ENCODE results near the gene TRPM1. TPM values are rescaled to one million over a fixed set of nuclear protein-coding genes. Genes with fewer than 3 reads are reported as not detected.
A peak's percentile ranks its signal among the peaks of the same experiment; 100 is the strongest.

TRPM1 gene
- total RNA-seq, result under 0.01 TPM

GRCh38 chr15:31101262-31102038 is at the start of gene TRPM1:
Gene TRPM1 (minus strand): TSS chr15:31101725. CDS start chr15:31081355, 20,370 bp downstream.
- DNase-seq (ENCODE audit: low read depth in 2 of 3, low spot score in 2 of 3), result no peak

GRCh38 chr15:31150732-31151231 is 49.3 kb upstream of the TRPM1 start:
- DNase-seq (ENCODE audit: low read depth in 2 of 3, low spot score in 2 of 3), result no peak

DNA sequence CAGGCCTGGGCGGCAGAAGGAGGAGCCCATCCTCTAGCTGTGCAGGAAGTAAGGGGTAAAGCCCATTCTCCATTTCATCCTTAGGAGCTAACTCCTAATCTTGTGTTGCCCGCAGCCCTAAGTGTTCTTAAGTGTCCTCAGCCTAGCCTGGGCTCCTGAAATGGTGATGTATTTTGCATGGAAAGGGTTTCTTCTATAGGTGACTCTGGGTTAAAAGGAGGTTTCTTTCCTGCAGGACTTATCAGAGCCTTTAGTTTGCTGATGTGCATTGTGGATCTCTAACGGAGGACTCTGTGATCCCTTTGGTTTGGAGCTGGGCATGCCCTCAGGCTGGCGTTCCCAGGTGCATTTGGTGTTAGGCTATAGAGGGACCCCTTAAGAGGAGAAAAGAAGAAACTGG is 48.5 kb upstream of the TRPM1 start:
- DNase-seq (ENCODE audit: low read depth in 2 of 3, low spot score in 2 of 3), result no peak

GRCh38 chr15:31149088-31149505 is 47.6 kb upstream of the TRPM1 start:
- no peak for DNase-seq (ENCODE audit: low read depth in 2 of 3, low spot score in 2 of 3)

DNA sequence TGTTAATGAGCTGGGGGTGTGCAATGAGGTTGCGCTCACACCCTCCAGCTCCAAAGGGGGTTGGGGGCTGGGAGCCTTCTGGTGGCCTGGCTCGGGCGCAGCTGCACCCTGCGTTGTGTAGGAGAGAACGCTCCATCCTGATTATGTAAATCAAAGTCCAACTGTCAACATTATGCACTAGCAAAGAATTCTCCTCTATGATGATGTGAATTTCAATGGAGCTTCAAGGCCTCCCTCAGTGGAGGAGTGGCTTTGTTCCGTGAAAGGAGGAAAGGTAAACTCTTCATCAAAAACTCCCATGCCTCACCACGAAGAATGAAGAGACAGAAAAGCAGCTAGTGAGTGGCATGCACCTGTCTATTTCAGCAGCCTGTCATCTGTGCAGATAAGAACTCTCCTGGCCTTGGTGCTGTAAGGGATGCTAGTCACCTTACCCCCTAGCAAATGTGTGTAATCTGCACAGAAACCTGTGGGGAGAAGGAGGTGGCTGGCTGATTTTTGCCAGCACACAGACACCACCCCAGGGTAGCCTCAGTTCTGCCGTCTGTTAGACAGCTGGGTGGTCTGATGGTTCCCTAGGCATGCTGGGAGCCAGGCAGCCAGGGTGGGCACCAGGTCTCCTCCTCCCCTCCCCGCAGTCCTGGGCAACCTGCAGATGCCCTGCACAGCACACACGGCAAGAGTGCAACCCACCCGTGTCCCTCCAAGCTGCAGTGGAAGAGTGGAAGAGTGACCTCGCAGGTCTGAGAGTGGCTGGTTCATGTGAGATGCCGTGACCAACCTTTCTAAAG is 47.0 kb upstream of the TRPM1 start:
- DNase-seq (ENCODE audit: low read depth in 2 of 3, low spot score in 2 of 3), result no peak

DNA sequence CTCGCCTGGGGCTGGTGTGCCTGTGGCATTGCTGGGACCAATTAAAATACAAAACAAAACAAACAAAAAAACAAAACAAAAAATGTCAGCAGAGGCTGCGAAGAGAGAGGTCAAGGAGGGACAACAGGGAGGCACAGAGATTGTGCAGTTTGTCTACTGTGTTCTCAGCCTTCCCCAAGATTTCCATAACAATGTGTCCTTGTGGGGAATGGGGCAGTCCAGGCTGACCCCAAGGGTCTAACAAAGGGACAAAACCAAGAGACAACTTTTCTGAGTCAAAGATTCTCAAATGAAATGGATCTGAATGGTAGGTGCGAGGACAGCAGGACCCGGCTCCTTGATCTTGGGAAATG is 46.4 kb upstream of the TRPM1 start:
- no peak for DNase-seq (ENCODE audit: low read depth in 2 of 3, low spot score in 2 of 3)

DNA sequence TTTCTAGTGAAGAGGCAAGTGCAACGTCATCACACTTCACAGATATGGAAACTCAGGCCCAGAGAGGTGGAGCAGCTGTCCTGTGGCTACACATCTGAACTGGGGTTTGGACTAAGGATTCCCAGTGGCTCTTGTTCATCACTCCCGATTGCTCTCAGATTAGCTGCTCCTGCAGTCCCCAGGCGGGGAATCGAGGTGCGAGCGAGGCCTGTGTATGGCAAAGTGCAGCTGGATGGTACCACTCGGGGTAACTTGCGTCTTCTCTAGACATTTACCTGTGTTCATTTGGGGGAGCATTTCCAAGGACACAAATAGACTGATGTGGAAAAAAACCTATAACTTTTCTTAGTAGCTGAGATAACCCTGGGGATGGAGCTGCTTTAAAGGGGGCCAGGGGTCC is 45.9 kb upstream of the TRPM1 start:
- no peak for DNase-seq (ENCODE audit: low read depth in 2 of 3, low spot score in 2 of 3)

DNA sequence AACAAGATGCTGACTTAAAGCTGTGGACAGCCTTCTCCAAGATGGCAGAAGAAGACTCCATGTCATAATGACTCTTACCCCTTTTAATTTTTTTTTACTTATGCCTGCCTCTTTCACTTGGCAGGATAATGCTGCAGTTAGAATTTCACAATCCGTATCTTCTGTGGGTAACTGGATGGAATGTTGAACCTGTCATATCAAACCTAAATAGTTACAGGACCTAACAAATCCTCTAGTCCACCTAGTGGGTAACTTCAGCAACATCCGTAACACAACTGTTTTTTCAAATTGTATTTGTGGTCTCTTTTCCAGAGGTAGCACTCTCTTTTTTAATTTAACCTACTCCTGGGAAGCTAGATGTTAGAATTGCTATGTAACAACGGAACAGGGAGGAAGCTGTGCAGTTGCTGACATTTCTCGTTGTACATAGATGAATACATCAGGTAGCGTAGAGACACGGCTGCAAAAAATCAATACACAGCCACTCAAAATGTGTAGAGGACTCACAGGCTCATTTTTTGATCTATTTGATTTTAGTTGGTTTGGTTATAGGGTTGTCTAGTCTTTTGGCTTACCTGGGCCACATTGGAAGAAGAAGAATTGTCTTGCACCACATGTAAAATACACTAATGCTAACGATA is 43.9 kb upstream of the TRPM1 start:
- DNase-seq (ENCODE audit: low read depth in 2 of 3, low spot score in 2 of 3), result no peak

DNA sequence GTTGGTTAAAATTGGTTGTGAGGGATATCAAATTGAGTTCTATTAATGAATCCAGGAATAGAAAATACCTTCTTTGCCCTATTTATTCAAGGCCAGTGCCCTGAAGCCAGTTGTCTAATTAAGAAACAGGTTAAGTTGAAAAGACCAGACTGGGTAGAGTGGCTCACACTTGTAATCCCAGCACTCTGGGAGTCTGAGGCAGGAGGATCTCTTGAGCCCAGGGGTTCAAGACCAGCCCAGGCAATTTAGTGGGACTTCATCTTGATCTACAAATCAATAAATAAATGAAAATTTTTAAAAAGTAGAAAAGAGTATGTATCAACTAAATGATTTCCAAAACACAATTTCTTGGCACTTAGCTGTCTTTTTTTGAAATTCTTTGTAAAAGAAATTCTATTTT is 40.3 kb upstream of the TRPM1 start:
- DNase-seq (ENCODE audit: low read depth in 2 of 3, low spot score in 2 of 3), result no peak

- DNase-seq (ENCODE audit: low read depth in 2 of 3, low spot score in 2 of 3), result no peak
These were observed 35.2 kb upstream of the TRPM1 start for GRCh38 chr15:31136607-31137328.

DNA sequence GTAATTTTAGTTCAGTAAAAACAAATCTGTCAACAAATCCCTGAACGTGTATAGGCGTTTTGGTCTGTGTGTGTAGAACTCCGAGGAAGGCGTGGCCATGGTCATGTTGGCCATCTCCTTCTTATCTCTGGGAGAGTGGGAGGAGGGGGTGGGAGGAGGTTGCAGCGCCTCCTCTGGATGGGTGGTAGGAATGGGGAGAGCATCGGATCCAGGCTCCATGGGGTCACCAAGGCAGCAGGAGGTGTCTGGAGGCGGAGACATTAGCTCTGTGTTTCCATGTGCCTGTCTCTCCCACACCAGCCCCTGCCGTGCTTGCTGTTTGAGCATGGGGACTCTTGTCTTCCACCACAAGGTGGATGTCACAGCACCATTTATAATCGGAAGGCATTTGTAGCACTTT is 34.5 kb upstream of the TRPM1 start:
- DNase-seq (ENCODE audit: low read depth in 2 of 3, low spot score in 2 of 3), result no peak

GRCh38 chr15:31135523-31135922 is 34.0 kb upstream of the TRPM1 start:
- DNase-seq (ENCODE audit: low read depth in 2 of 3, low spot score in 2 of 3), result no peak

- no peak for DNase-seq (ENCODE audit: low read depth in 2 of 3, low spot score in 2 of 3)
These were observed 32.4 kb upstream of the TRPM1 start for GRCh38 chr15:31133890-31134289.

GRCh38 chr15:31131853-31132375 is 30.4 kb upstream of the TRPM1 start:
- no peak for DNase-seq (ENCODE audit: low read depth in 2 of 3, low spot score in 2 of 3)

DNA sequence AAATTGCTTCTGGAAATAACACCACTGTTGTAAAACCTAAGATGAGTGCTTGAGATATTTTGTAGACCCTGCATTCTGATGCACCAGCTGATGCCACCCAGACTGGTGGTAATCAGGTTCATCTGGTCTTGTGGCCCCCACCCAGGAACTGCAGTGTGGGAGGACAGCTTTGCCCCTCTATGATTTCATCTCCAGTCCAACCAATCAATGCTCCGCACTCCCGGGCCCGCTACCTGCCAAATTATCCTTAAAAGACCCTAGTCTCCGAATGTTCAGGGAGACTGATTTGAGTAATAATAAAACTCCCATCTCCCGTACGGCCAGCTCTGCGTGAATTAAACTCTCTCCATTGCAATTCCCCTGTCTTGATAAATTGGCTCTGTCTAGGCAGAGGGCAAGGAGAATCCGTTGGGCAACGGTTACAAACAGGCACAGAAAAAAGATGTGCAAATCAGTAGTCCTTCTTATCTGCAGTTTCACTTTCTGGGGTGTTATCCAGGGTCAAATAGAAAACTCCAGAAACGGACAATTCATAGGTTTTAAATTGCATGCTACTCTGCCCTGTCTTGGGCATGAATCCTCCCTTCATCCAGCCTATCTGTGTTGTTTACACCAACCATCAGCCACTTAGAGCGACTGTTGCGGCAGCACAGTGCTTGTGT is 29.2 kb upstream of the TRPM1 start:
- DNase-seq (ENCODE audit: low read depth in 2 of 3, low spot score in 2 of 3), result no peak

DNA sequence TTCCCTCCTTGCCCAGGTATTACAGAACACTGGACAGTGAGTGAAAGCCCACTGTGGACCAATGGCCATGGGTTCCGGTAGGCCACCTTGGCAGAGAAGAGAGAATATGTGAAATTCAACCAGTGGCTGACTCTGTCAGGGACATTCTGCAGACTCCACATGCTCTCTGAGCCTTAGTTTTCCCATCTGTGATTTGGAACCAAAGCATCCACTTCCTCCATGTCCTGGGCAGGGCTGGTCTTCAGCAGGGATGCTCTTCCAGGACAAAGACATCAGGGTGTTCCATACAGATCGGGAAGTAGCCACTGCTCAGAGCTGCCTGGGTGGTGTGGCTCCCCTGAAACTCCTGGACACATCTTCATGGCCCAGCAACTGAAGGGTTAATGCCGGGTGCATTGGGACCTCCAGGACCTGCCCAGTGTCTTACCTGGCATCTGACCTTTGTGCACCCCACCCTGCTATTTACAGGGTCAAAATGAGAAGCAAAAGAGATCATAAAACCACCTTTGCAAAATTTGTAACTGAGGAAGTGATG is 28.3 kb upstream of the TRPM1 start:
- DNase-seq (ENCODE audit: low read depth in 2 of 3, low spot score in 2 of 3), result no peak

DNA sequence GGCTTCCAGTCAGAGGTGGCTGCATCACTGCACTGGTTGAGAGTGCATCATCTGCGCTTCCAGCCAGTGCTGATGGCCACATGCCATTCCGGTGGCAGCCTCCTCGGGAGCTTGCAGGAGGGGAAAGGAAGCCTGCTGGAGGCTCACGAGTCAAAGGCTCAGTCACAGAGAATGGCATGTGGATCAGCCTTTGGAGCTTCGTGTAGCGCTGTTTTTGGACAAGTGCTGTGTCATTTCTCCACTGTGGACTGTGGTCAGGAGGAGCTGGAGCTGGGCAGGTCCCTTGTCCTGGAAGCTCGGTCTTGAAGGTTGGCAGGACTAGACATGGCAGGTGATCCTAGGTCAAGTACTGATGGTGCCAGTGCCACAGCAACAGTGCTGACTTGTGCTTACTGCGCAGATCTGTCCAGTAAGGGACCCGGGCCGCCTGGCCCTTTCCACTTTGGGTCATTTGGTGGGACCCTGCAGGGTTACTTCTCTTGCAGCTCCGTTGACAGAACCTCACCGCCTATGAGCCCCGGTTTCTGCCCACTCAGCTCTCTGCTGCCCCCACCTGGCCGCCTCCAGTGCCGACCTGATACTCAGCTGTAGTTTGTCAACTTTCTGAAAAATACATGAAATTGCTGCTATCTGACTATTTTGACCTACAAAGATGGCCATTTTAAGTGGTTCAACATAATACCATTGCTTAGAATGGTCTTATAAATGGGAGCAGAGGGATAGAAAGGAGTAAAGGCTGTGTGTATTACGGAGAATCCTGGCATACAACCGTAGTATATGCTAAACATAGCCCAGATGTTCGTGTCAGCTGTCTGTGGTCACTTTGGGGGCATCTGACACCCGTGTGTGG is 27.6 kb upstream of the TRPM1 start:
- peak; percentile 39 to 82 (median 64) for DNase-seq (ENCODE audit: low read depth in 2 of 3, low spot score in 2 of 3)

- DNase-seq (ENCODE audit: low read depth in 2 of 3, low spot score in 2 of 3), result no peak
These were observed 27.0 kb upstream of the TRPM1 start for GRCh38 chr15:31128477-31128876.
